ENCODE measurements around the gene TSGA10IP. TPM values are rescaled to one million over a fixed set of nuclear protein-coding genes. Genes with fewer than 3 reads are reported as not detected.

The TSGA10IP gene
- total RNA-seq, 1 experiment from 2014 or later: 3.4 TPM

- H3K27ac Mint-ChIP-seq: no peak overlapping the region
- H3K4me1 Mint-ChIP-seq: no peaks in the 10 kb centered on the region
- H3K4me3 Mint-ChIP-seq: no peak overlapping the region
- no peaks in the 10 kb centered on the region for H3K9me3 Mint-ChIP-seq
- ATAC-seq (no peak), DNase-seq (ENCODE audit: low spot score) (no peak)
- H3K27me3 Mint-ChIP-seq (ENCODE audit: low read depth): no peaks in the 10 kb centered on the region
- ChIA-PET POLR2A (no interaction called here), CTCF (interaction anchor here (1.1 to 2.3 kb wide), 4 partner anchors 11 to 212 kb away, joined by 4 to 8 read pairs (median 6); no protein-coding TSS in a partner anchor)
- no peak for TF ChIP-seq RORB (CRISPR knock-in tag; IDR thresholded peaks at IDR 0.05)
- TF ChIP-seq SOX15 (CRISPR knock-in tag; IDR thresholded peaks at IDR 0.05): no peak
- no peak for TF ChIP-seq ZNF425 (CRISPR knock-in tag; conservative IDR thresholded peaks at IDR 0.05)
- no peak for TF ChIP-seq MYBL2 (CRISPR knock-in tag; IDR thresholded peaks at IDR 0.05)
- no peak for TF ChIP-seq ZMAT4 (CRISPR knock-in tag; IDR thresholded peaks at IDR 0.05)
- TF ChIP-seq ZNF121 (CRISPR knock-in tag; IDR thresholded peaks at IDR 0.05): no peak
- TF ChIP-seq ZNF532 (CRISPR knock-in tag; IDR thresholded peaks at IDR 0.05; ENCODE audit: borderline replicate concordance): no peak
- TF ChIP-seq ZNF219 (CRISPR knock-in tag; IDR thresholded peaks at IDR 0.05; ENCODE audit: borderline replicate concordance): no peak
- H3K36me3 Mint-ChIP-seq: peaks cover 4% of the 10 kb centered on the region; the same call in 1 of the 2 replicates
These were observed 46.8 kb downstream of the TSGA10IP start for GRCh38 chr11:65992056-65992455.

- DNase-seq (ENCODE audit: low spot score) (no peak), ATAC-seq (no peak)
- no peak for TF ChIP-seq GTF2I (CRISPR knock-in tag; conservative IDR thresholded peaks at IDR 0.05)
- no peak for TF ChIP-seq TEAD1 (CRISPR knock-in tag; IDR thresholded peaks at IDR 0.05)
- TF ChIP-seq E2F5 (CRISPR knock-in tag; IDR thresholded peaks at IDR 0.05): no peak
- no peak for TF ChIP-seq ZNF121 (CRISPR knock-in tag; IDR thresholded peaks at IDR 0.05)
- TF ChIP-seq ATF2 (CRISPR knock-in tag; IDR thresholded peaks at IDR 0.05; ENCODE audit: borderline replicate concordance, low read depth): no peak
- TF ChIP-seq GRHL2 (CRISPR knock-in tag; IDR thresholded peaks at IDR 0.05; ENCODE audit: insufficient replicate concordance, severe bottlenecking): no peak
- TF ChIP-seq SP1 (CRISPR knock-in tag; conservative IDR thresholded peaks at IDR 0.05): no peak
- no peak for TF ChIP-seq RELA (CRISPR knock-in tag; IDR thresholded peaks at IDR 0.05; ENCODE audit: borderline replicate concordance)
- no peak for TF ChIP-seq ELF4 (CRISPR knock-in tag; IDR thresholded peaks at IDR 0.05; ENCODE audit: low read depth)
- TF ChIP-seq MYBL2 (CRISPR knock-in tag; IDR thresholded peaks at IDR 0.05): no peak
- H3K27ac Mint-ChIP-seq: no peak overlapping the region
- H3K27me3 Mint-ChIP-seq (ENCODE audit: low read depth): no peaks in the 10 kb centered on the region
- peaks cover 4% of the 10 kb centered on the region for H3K4me1 Mint-ChIP-seq
- peaks cover 42% of the 10 kb centered on the region for H3K36me3 Mint-ChIP-seq
- ChIA-PET POLR2A (no interaction called here), CTCF (no interaction called here)
- H3K4me3 Mint-ChIP-seq: no peak overlapping the region
- no peaks in the 10 kb centered on the region for H3K9me3 Mint-ChIP-seq
These were observed 52.0 kb downstream of the TSGA10IP start for GRCh38 chr11:65997286-65997685.
